PC-3 (cell line): ENCODE data around the gene RERE. TPM values are rescaled to one million over a fixed set of nuclear protein-coding genes. Genes with fewer than 3 reads are reported as not detected.
A peak's percentile ranks its signal among the peaks of the same experiment; 100 is the strongest.

Source experiments
- ATAC-seq: fragments of 200-7000 bp; cut with Tn5 transposase; 2 replicates; pipeline ENCODE4 v1.9.1; 2020; ENCODE audit warnings: mild to moderate bottlenecking, moderate library complexity
- BruUV-seq: library from RNA; stranded (reverse); fragments of 400-500 nt; replicated peaks from 2 replicates; lab custom pipeline; 2021; lab: Mats Ljungman, UMichigan
- CTCF ChIA-PET: fragments of 300-600 bp; sonication (Branson Sonifier 250); formaldehyde crosslinking; loops from one replicate; lab custom pipeline; 2022; ENCODE audit warnings: antibody characterized with exemption; lab: Charles Lee
- POLR2A ChIA-PET: fragments of 300-600 bp; sonication (Branson Sonifier 250); formaldehyde crosslinking; loops from one replicate; lab custom pipeline; 2022; ENCODE audit warnings: antibody characterized with exemption; ENCODE audit not compliant: unreplicated experiment; lab: Charles Lee
- DNase-seq: peaks from one replicate; pipeline ENCODE4 v3.0.0-alpha.2; 2015
- H2AFZ ChIP-seq: fragments of 300-600 bp; sonication (generic); 2 replicates; pipeline ENCODE4 v1.6.0; 2016; ENCODE audit warnings: antibody characterized with exemption, low read length
- H3F3A ChIP-seq: fragments of 300-600 bp; sonication (generic); one replicate; pipeline ENCODE4 v1.6.0; 2017; ENCODE audit warnings: antibody characterized with exemption, low read length, control low read depth, mild to moderate bottlenecking; ENCODE audit not compliant: unreplicated experiment
- H3K27ac ChIP-seq: fragments of 300-600 bp; sonication (generic); 2 replicates; pipeline ENCODE4 v1.5.1; 2016; ENCODE audit warnings: mild to moderate bottlenecking, low read length
- H3K27me3 ChIP-seq: fragments of 300-600 bp; sonication (generic); 2 replicates; pipeline ENCODE4 v1.6.1; 2016; ENCODE audit warnings: low read length, mixed read lengths
- H3K36me3 ChIP-seq: fragments of 300-600 bp; sonication (generic); 2 replicates; pipeline ENCODE4 v1.6.1; 2016; ENCODE audit warnings: low read depth, mixed run types, low read length, mixed read lengths
- H3K4me1 ChIP-seq: fragments of 300-600 bp; sonication (generic); 2 replicates; pipeline ENCODE4 v1.5.1; 2016; ENCODE audit warnings: low read length; ENCODE audit not compliant: insufficient read depth
- H3K4me2 ChIP-seq: fragments of 300-600 bp; sonication (generic); 2 replicates; pipeline ENCODE4 v1.6.0; 2016; ENCODE audit warnings: low read length
- H3K4me3 ChIP-seq: fragments of 300-600 bp; sonication (generic); 2 replicates; pipeline ENCODE4 v1.5.1; 2016; ENCODE audit warnings: mild to moderate bottlenecking, low read length, mixed read lengths
- H3K79me2 ChIP-seq: fragments of 300-600 bp; sonication (generic); 2 replicates; pipeline ENCODE4 v1.6.1; 2017; ENCODE audit warnings: low read length, mixed read lengths
- H3K9ac ChIP-seq: fragments of 300-600 bp; sonication (generic); 2 replicates; pipeline ENCODE4 v1.6.0; 2016; ENCODE audit warnings: mild to moderate bottlenecking, low read length
- H3K9me2 ChIP-seq: fragments of 300-600 bp; sonication (generic); replicated peaks from 2 replicates; pipeline ENCODE4 v1.6.1; 2016; ENCODE audit warnings: mixed run types, low read length, mixed read lengths
- H3K9me3 ChIP-seq: fragments of 300-600 bp; sonication (generic); 2 replicates; pipeline ENCODE4 v1.6.1; 2016; ENCODE audit warnings: low read length, mixed read lengths
- H4K20me1 ChIP-seq: fragments of 300-600 bp; sonication (generic); 2 replicates; pipeline ENCODE4 v1.6.1; 2016; ENCODE audit warnings: low read length, mixed read lengths
- EZH2 ChIP-seq: fragments of 300-600 bp; sonication (generic); IDR thresholded peaks from one replicate; pipeline ENCODE4 v1.6.1; 2017; ENCODE audit warnings: antibody characterized with exemption, mild to moderate bottlenecking, low read length; ENCODE audit not compliant: unreplicated experiment
- EZH2phosphoT487 ChIP-seq: fragments of 300-600 bp; sonication (generic); IDR thresholded peaks from 2 replicates; pipeline ENCODE4 v1.6.1; 2018; ENCODE audit warnings: mild to moderate bottlenecking, antibody characterized with exemption, low read length, borderline replicate concordance
- intact Hi-C: fragments of 100-400 bp; cut with micrococcal nuclease; formaldehyde crosslinking; loops from 2 replicates; pipeline ENCODE4 v1.9.0; 2023
- total RNA-seq: library from RNA; depleted of rRNA; stranded (reverse); fragments of >200 nt; gene quantifications from 2 replicates; pipeline ENCODE4 v1.2.3, GENCODE V29; 2014
- TF ChIP-seq, protein P1 (sequence below): fragments of 300-600 bp; sonication (generic); conservative IDR thresholded peaks from 2 replicates; pipeline ENCODE4 v1.5.1; 2017; ENCODE audit warnings: antibody characterized with exemption, low read depth, mild to moderate bottlenecking, low read length

RERE gene
- total RNA-seq, 1 experiment from 2014 or later: 24.2 TPM

DNA sequence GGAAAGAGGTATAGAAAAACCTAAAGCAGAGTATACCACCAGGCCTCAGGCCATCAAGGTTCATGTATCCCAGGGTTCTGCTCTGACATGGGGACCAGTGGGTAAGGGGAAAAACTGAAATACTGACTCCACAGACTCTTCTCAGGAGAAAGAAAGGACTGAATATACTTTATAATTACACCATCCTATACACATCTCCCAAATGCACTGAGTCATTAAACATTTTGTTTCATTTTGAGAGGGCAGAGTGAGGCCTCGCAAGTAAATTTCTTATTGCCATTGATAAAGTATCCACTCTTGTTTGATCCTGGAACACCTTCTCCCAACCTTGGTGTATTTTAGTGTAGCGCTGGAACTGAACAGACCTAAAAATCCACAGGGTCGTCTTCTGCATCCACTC, 251.6 kb downstream of the RERE start:
- H3K36me3 ChIP-seq: no peaks in the 10 kb centered on the region
- peaks cover 8% of the 10 kb centered on the region; the same call in 1 of the 2 replicates for H3K79me2 ChIP-seq
- ChIA-PET POLR2A (no interaction called here), CTCF (interaction anchor here (1.2 kb wide), 1 partner anchor 106 kb away, joined by 4 read pairs; no protein-coding TSS in a partner anchor)
- no peaks in the 10 kb centered on the region for H3F3A ChIP-seq
- no peaks in the 10 kb centered on the region for H4K20me1 ChIP-seq
- no peak overlapping the region for H3K4me3 ChIP-seq
- TF ChIP-seq EZH2 (no peak), EZH2phosphoT487 (no peak)
- TF ChIP-seq, protein P1, sequence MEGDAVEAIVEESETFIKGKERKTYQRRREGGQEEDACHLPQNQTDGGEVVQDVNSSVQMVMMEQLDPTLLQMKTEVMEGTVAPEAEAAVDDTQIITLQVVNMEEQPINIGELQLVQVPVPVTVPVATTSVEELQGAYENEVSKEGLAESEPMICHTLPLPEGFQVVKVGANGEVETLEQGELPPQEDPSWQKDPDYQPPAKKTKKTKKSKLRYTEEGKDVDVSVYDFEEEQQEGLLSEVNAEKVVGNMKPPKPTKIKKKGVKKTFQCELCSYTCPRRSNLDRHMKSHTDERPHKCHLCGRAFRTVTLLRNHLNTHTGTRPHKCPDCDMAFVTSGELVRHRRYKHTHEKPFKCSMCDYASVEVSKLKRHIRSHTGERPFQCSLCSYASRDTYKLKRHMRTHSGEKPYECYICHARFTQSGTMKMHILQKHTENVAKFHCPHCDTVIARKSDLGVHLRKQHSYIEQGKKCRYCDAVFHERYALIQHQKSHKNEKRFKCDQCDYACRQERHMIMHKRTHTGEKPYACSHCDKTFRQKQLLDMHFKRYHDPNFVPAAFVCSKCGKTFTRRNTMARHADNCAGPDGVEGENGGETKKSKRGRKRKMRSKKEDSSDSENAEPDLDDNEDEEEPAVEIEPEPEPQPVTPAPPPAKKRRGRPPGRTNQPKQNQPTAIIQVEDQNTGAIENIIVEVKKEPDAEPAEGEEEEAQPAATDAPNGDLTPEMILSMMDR: no peak
- no peak overlapping the region for H3K4me2 ChIP-seq
- H3K27me3 ChIP-seq: no peaks in the 10 kb centered on the region
- no peaks in the 10 kb centered on the region for H3K9me2 ChIP-seq
- BruUV-seq: no TSS peak
- no peak overlapping the region for H3K9ac ChIP-seq
- H3K27ac ChIP-seq: no peak overlapping the region
- no peak for ATAC-seq
- no peak overlapping the region for H2AFZ ChIP-seq
- no peak for DNase-seq
- intact Hi-C loops: no loop called here
- H3K4me1 ChIP-seq: peaks cover 14% of the 10 kb centered on the region
- no peaks in the 10 kb centered on the region for H3K9me3 ChIP-seq

DNA sequence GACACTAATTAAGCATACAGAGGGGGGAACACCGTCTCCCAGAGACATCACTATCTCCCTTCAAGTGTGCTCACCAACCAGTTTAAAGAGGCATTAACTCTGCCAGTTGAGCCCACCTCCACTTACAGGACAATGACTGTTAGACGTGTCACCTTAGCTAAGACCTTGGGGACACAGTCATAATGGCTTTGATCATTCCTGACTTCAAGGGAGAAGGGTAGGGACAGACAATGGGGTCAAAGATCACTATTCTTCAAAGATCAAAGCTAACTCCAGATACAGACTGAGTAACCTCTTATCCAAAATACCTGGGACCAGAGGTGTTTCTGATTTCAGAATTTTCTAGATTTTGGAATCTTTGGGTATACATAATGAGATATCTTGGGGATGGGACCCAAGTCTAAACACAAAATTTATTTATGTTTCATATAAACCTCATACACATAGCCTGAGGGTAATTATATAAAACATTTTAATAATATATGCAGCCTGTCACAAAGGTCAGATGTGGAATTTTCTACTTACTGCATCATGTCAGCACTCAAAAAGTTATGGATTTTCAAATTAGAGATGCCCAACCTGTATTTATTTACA, 253.4 kb downstream of the RERE start:
- no peak overlapping the region for H3K9ac ChIP-seq
- H3K9me2 ChIP-seq: no peaks in the 10 kb centered on the region
- TF ChIP-seq, protein P1: no peak
- no peak for TF ChIP-seq EZH2phosphoT487
- no peak for TF ChIP-seq EZH2
- no peak overlapping the region for H3K27ac ChIP-seq
- H3K4me3 ChIP-seq: no peak overlapping the region
- ATAC-seq (no peak), DNase-seq (no peak)
- no peaks in the 10 kb centered on the region for H3K36me3 ChIP-seq
- BruUV-seq: no TSS peak
- CTCF ChIA-PET: interaction anchor here (1.1 kb wide), 1 partner anchor 285 kb away, joined by 5 read pairs; no protein-coding TSS in a partner anchor
- H3F3A ChIP-seq: no peaks in the 10 kb centered on the region
- H3K9me3 ChIP-seq: no peaks in the 10 kb centered on the region
- H3K79me2 ChIP-seq: 0 out of 2 replicates have a peak, but pooled peaks cover 5% of the 10 kb centered on the region
- POLR2A ChIA-PET: no interaction called here
- peaks cover 14% of the 10 kb centered on the region for H3K4me1 ChIP-seq
- H4K20me1 ChIP-seq: no peaks in the 10 kb centered on the region
- H3K27me3 ChIP-seq: no peaks in the 10 kb centered on the region
- intact Hi-C loops: no loop called here
- H3K4me2 ChIP-seq: peak overlapping the region; percentile 0; the same call in 1 of the 2 replicates
- H2AFZ ChIP-seq: no peak overlapping the region
